Prostate gland (tissue), 2 donors: ENCODE results near the gene NHSL2. TPM values are rescaled to one million over a fixed set of nuclear protein-coding genes. Genes with fewer than 3 reads are reported as not detected.
A peak's percentile ranks its signal among the peaks of the same experiment; 100 is the strongest.

Experiments
- DNase-seq: peaks from one replicate; pipeline ENCODE4 v3.0.0-alpha.2; 2019; ENCODE audit warnings: low spot score
- H3K27ac ChIP-seq, 2 donors: fragments of 200-600 bp; sonication (generic); 2 replicates each; pipeline ENCODE4 v1.5.1; 2017 to 2019
- H3K27me3 ChIP-seq: fragments of 200-600 bp; sonication (generic); replicated peaks from 2 replicates; pipeline ENCODE4 v1.5.1; 2019; ENCODE audit not compliant: insufficient read depth
- H3K36me3 ChIP-seq, 2 donors: fragments of 200-600 bp; sonication (generic); 1 replicate in 1 of 2; 2 replicates in 1 of 2; pipeline versions ENCODE4 v1.5.1 to v1.8.1; 2017 to 2019
- H3K4me1 ChIP-seq: fragments of 200-600 bp; sonication (generic); replicated peaks from 2 replicates; pipeline ENCODE4 v1.5.1; 2019
- H3K4me3 ChIP-seq, 2 donors: fragments of 200-600 bp; sonication (generic); 2 replicates each; pipeline ENCODE4 v1.5.1; 2017 to 2019
- H3K9me3 ChIP-seq: fragments of 200-600 bp; sonication (generic); 2 replicates; pipeline ENCODE4 v1.5.1; 2017
- CTCF ChIP-seq, 4 experiments: fragments of 200-600 bp in 2 of 4; fragments of 450-650 bp in 2 of 4; sonication (generic) in 2 of 4; IDR thresholded peaks; 1 replicate in 3 of 4; 2 replicates in 1 of 4; pipeline ENCODE4 v1.5.1; 2016 to 2019; ENCODE audit warnings: antibody characterized with exemption in 4 of 4, mild to moderate bottlenecking in 2 of 4, moderate library complexity in 2 of 4
- POLR2A ChIP-seq: fragments of 450-650 bp; IDR thresholded peaks from one replicate; pipeline ENCODE4 v1.6.1; 2016; ENCODE audit warnings: antibody characterized with exemption, mild to moderate bottlenecking
- POLR2AphosphoS5 ChIP-seq: sonication (generic); formaldehyde crosslinking; IDR thresholded peaks from one replicate; pipeline ENCODE4 v1.6.1; 2017; ENCODE audit warnings: antibody characterized with exemption
- WGBS: methylation state at CpG from one replicate; pipeline ENCODE4 v1.1.5; 2018; 5-methylcytosine and 5-hydroxymethylcytosine counted together
- intact Hi-C: fragments of 100-400 bp; cut with DNase I; formaldehyde crosslinking; loops from one replicate; pipeline ENCODE4 v1.14.2; 2022
- total RNA-seq, 2 donors: library from RNA; depleted of rRNA; stranded (reverse); fragments of >200 nt; gene quantifications; one replicate each; pipeline ENCODE4 v1.1.0, GENCODE V29; 2016

Gene NHSL2
- total RNA-seq, 2 donors from 2014 or later: 4.2 to 28.2 TPM

GRCh38 chrX:72030431-72030830, 119.8 kb downstream of the NHSL2 start:
- Histone ChIP-seq H3K36me3 (no peaks in the 10 kb centered on the region), H3K9me3 (no peaks in the 10 kb centered on the region), H3K4me1 (no peaks in the 10 kb centered on the region), H3K27ac (no peak overlapping the region), H3K4me3 (no peak overlapping the region), H3K27me3 (no peaks in the 10 kb centered on the region)
- no peak for DNase-seq
- intact Hi-C loops: no loop called here
- 40% methylated on average over 3 of the region's 3 CpGs for WGBS
- TF ChIP-seq POLR2A (no peak), CTCF (IDR thresholded peaks at IDR 0.05) (no peak)

DNA sequence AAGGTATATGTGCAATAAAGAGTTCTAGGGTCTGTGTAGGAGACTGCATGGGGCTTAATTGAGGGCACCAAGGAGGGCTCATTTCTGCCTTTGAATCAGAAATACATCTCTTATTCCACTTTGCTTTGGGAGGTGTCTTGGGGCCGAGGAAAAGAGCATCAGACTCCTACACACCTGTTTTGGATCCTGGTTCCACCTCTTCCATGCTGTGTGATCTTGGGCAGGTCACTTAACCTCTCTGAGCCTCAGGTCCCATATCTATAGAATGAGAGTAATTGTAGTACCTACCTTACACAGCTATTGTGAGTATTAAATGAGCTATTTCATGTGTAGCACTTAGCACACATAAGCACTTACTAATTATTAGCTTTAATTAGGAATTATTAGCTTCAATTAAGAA, 120.5 kb downstream of the NHSL2 start:
- Histone ChIP-seq H3K36me3 (no peaks in the 10 kb centered on the region), H3K27ac (no peak overlapping the region), H3K9me3 (no peaks in the 10 kb centered on the region), H3K4me3 (no peak overlapping the region), H3K4me1 (no peaks in the 10 kb centered on the region), H3K27me3 (no peaks in the 10 kb centered on the region)
- intact Hi-C loops: no loop called here
- no peak for TF ChIP-seq CTCF (IDR thresholded peaks at IDR 0.05)
- no peak for TF ChIP-seq POLR2A
- TF ChIP-seq POLR2AphosphoS5: no peak
- 82% methylated on average over 1 of the region's 1 CpG for WGBS
- DNase-seq: no peak

DNA sequence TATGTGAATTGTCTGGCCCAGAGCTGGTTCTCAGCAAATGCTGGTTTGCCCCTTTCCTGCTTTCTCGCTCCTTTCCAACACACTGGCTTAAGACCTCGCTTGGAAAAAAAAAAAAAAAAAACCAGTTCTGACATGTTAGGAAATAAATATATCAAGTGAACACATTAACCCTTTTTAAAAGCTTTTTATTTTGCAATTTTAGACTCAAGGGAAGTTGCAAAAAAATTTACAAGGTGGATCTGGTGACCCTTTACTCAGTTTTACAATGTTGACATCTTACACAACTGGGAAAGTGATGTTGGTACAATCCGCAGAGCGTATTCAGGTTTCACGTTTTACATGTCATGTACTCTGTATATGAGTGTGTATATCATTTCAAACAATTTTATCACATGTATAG, 121.0 kb downstream of the NHSL2 start:
- Histone ChIP-seq H3K4me1 (no peaks in the 10 kb centered on the region), H3K27ac (no peak overlapping the region), H3K9me3 (no peaks in the 10 kb centered on the region), H3K4me3 (no peak overlapping the region), H3K27me3 (no peaks in the 10 kb centered on the region), H3K36me3 (no peaks in the 10 kb centered on the region)
- intact Hi-C loops: no loop called here
- WGBS: 37% methylated on average over 5 of the region's 5 CpGs
- TF ChIP-seq POLR2A (no peak), POLR2AphosphoS5 (peak; percentile 46)
- no peak for DNase-seq

GRCh38 chrX:72037601-72038000, 127.0 kb downstream of the NHSL2 start:
- Histone ChIP-seq H3K4me1 (no peaks in the 10 kb centered on the region), H3K4me3 (no peak overlapping the region), H3K27ac (no peak overlapping the region), H3K9me3 (no peaks in the 10 kb centered on the region), H3K27me3 (no peaks in the 10 kb centered on the region), H3K36me3 (no peaks in the 10 kb centered on the region)
- WGBS: no CpG with 5 or more reads among the region's 2 CpGs
- TF ChIP-seq POLR2AphosphoS5 (no peak), CTCF (IDR thresholded peaks at IDR 0.05) (no peak), POLR2A (no peak)
- intact Hi-C loops: no loop called here
- no peak for DNase-seq

DNA sequence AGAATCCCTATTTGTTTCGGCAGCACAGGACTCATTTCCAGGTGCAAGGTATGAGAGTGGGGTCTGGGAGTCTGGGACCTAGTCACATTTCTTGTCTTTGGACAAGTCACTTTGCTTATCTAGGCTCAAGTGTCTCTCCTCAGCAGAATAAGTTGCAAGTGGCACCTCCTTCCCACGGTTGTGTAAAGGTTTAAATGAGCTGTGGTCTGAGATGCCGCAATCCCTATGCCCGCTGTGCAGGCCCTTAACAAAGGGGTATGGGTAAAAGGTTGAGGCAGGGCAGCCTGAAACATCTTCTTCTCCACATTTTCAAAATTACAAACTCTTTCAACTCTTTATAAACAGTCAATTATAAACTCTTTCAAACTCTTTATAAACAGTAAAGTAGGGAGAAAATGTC, 127.4 kb downstream of the NHSL2 start:
- Histone ChIP-seq H3K27me3 (no peaks in the 10 kb centered on the region), H3K27ac (no peak overlapping the region), H3K36me3 (no peaks in the 10 kb centered on the region), H3K4me3 (no peak overlapping the region), H3K9me3 (no peaks in the 10 kb centered on the region), H3K4me1 (no peaks in the 10 kb centered on the region)
- TF ChIP-seq POLR2A: no peak
- no peak for TF ChIP-seq CTCF (IDR thresholded peaks at IDR 0.05)
- no peak for TF ChIP-seq POLR2AphosphoS5
- intact Hi-C loops: no loop called here
- DNase-seq: no peak
- 93% methylated on average over 4 of the region's 4 CpGs for WGBS
